Thyroid gland (tissue), 4 donors: Measurements from ENCODE around the gene TAF1A.

Source experiments
- CTCF ChIP-seq, 6 experiments: fragments of 200-600 bp in 3 of 6; fragments of 450-650 bp in 3 of 6; sonication (generic) in 3 of 6; IDR thresholded peaks; one replicate each; pipeline ENCODE4 v1.5.1; 2016 to 2019; ENCODE audit warnings: antibody characterized with exemption in 6 of 6, mild to moderate bottlenecking in 2 of 6, inconsistent platforms in 1 of 6, moderate library complexity in 1 of 6
- POLR2A ChIP-seq, 2 donors: fragments of 450-650 bp; IDR thresholded peaks; one replicate each; pipeline ENCODE4 v1.6.1; 2017; ENCODE audit warnings: antibody characterized with exemption in 2 of 2, mild to moderate bottlenecking in 2 of 2, moderate library complexity in 1 of 2

GRCh38 chr1:222552882-222553281 lies 36.9 kb downstream of the TAF1A start:
- TF ChIP-seq CTCF (IDR thresholded peaks at IDR 0.05) (no peak), POLR2A (IDR thresholded peaks at IDR 0.05) (no peak)
